T-helper 1 cell treated with Interleukin-12 subunit alpha and Interleukin-12 subunit beta and Interleukin-4 antibody, amounts not matched to agents 30 ng/mL and 1 ng/mL, for 36 hours (primary cell): Measurements from ENCODE around the gene JPH4. TPM values are rescaled to one million over a fixed set of nuclear protein-coding genes. Genes with fewer than 3 reads are reported as not detected.

ENCODE experiments used
- intact Hi-C: fragments of 100-400 bp; cut with micrococcal nuclease; formaldehyde crosslinking; loops from one replicate; pipeline ENCODE4 v1.15.1; 2024
- total RNA-seq: library from RNA; stranded (reverse); gene quantifications from 2 replicates; pipeline ENCODE4 v1.2.3, GENCODE V29; 2022

Gene JPH4
- total RNA-seq, 1 donor from 2014 or later = 0.07 TPM

GRCh38 chr14:23580152-23580926, 1.7 kb upstream of the JPH4 start:
- intact Hi-C loops = no loop called here

DNA sequence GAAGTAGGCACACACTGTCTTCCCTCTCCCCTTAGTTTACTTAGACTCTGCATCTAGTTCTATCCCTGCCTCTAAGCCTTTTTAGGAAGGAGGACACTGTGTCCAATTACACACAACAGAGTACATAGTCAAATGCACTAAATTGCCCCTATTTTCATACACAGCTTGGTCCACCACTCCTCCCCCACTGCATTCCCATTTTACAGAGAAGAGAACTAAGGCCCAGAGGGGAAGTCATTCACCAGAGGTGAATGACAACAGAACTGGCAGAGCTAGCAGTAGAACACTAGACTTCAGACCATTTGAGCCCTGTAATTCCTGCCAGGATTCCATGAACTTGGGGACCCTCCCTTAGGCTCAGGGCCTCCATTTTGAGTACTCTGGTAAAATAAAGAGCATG, 1.1 kb upstream of the JPH4 start:
- intact Hi-C loops = no loop called here

- intact Hi-C loops = no loop called here
These were observed 681 bp upstream of the JPH4 start for GRCh38 chr14:23579311-23579630.

GRCh38 chr14:23577710-23578392, 739 bp downstream of the JPH4 start:
- intact Hi-C loops = no loop called here

- intact Hi-C loops = no loop called here
These were observed 1.4 kb downstream of the JPH4 start for GRCh38 chr14:23577004-23577681.

- intact Hi-C loops = no loop called here
These were observed 5.1 kb downstream of the JPH4 start for GRCh38 chr14:23573384-23574015.

- intact Hi-C loops = no loop called here
These were observed 5.8 kb downstream of the JPH4 start for GRCh38 chr14:23572836-23573235.

DNA sequence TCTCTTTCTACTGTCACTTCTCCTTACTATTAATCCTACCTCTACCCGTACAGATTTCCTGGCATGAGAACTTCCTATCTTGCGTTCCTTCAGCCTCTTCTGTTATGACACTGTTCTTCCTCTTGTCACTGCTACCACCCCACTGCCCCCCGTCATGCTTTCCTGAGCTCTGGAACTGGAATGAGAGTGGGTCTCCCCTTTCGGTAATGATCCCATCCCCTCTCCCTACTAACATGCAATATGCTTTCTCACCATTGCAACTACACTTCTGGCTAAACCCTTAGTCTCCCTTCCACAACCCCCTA, 6.1 kb downstream of the JPH4 start:
- intact Hi-C loops = no loop called here

DNA sequence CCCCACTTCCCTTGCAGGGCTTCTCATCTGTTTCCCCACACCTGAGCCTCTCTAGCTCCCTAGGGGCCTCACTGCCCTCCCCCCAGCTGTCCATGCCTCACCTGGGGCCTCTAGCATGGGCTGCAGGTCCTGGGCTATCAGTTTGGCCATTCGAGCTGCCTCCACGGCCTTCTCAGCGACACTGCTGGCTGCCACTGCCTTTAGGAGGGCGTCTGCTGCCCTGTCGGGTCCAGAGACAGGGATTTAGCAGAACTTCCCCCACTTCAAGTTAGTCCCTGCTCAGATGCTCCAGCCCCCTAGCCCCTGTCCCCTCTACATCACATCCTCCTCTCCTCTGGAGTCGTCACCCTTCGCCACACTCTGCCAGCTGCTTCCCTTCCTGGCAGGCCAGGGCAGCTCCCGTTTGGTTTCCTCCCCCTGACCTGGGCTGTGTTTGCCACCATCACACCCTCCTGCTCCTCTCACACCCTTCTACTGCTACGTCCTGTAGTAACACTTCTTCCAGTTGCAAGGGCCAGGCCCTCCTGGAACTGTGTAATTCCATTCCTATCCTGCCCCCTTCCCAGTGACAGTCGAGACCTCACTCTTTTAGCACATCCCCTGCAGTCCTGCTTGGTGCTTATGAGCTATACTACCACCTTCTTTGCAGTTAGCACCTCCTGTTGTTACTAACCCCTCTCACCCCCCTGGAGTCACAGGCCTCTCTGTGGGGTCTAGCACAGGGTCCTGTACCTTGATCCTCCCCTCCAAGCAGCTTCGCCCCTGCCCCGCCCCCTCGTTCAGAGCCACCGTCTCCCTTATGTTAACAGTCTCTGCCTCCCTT, 6.7 kb downstream of the JPH4 start:
- intact Hi-C loops = no loop called here

GRCh38 chr14:23570806-23571483, 7.6 kb downstream of the JPH4 start:
- intact Hi-C loops = no loop called here

- intact Hi-C loops = no loop called here
These were observed 9.0 kb downstream of the JPH4 start for GRCh38 chr14:23569443-23570151.

GRCh38 chr14:23568600-23569331, 9.8 kb downstream of the JPH4 start:
- intact Hi-C loops = no loop called here

- intact Hi-C loops = no loop called here
These were observed 10.5 kb downstream of the JPH4 start for GRCh38 chr14:23568021-23568599.

GRCh38 chr14:23567186-23568020, 11.2 kb downstream of the JPH4 start, which contains the start of gene AP1G2:
Gene AP1G2 (minus strand): TSS chr14:23567791. CDS start chr14:23567314, 477 bp downstream.
- intact Hi-C loops = loop anchor here (1.0 kb wide), 3 partner anchors 11 to 98 kb away; partner anchors contain the start of genes NGDN, THTPA and ZFHX2

DNA sequence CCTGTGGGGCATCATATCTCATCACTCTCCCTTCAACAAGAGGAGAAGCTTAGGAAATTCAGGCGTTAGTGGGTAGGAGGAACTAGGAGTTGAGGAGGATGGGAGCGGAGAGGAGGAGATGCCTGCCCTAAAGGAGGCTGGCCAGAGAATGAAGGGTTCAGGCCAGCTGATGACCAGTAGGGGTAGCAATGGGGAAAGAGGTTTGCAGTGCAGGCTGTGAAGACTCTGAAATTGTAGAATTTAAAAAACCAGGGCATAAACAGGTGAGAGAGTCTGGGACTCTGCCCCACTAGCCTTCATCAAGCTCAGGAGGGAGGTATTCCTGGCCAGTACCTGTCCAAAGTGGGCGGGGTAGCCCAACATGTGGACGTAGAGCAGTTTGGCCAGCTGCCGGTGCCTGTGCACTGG, 11.8 kb downstream of the JPH4 start:
- intact Hi-C loops = loop anchor here (1.0 kb wide), 3 partner anchors 10 to 97 kb away; partner anchors contain the start of genes NGDN, THTPA and ZFHX2

GRCh38 chr14:23566112-23566777, 12.3 kb downstream of the JPH4 start:
- intact Hi-C loops = no loop called here

GRCh38 chr14:23565626-23566025, 13.0 kb downstream of the JPH4 start:
- intact Hi-C loops = no loop called here
